ENCODE results near the gene PRKACB.

The PRKACB gene

GRCh38 chr1:84156210-84156621, 12.1 kb downstream of the PRKACB start:
- DNase-seq = peak in 1 of 5 experiments; percentile 7

- DNase-seq = no peak
Measured at GRCh38 chr1:84159533-84160240, 15.6 kb downstream of the PRKACB start.

GRCh38 chr1:84162295-84162694, 18.2 kb downstream of the PRKACB start:
- DNase-seq = no peak

GRCh38 chr1:84163123-84163931, 19.3 kb downstream of the PRKACB start:
- no peak for DNase-seq

- no peak for DNase-seq
Measured at GRCh38 chr1:84164161-84164560, 20.1 kb downstream of the PRKACB start.

- DNase-seq = no peak
Measured at GRCh38 chr1:84164567-84165021, 20.5 kb downstream of the PRKACB start.

DNA sequence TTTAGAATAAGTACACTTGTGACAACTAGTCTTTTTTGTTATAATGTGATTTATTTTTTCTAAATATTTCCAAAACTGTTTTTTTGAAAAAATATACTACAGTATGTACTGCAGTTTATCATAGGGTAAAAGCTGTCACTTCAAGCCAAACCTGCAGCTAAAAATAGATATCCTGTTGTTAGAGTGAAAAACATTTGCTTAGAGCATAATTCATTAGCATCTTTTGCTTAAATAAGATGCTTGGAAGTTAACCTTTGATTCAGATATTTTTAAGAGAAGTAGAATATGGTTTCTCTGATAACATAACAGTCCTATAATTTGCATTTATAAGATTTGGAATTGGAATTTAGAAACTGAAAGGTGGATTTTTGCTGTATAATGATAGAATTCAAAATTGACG, 21.5 kb downstream of the PRKACB start:
- no peak for DNase-seq

DNA sequence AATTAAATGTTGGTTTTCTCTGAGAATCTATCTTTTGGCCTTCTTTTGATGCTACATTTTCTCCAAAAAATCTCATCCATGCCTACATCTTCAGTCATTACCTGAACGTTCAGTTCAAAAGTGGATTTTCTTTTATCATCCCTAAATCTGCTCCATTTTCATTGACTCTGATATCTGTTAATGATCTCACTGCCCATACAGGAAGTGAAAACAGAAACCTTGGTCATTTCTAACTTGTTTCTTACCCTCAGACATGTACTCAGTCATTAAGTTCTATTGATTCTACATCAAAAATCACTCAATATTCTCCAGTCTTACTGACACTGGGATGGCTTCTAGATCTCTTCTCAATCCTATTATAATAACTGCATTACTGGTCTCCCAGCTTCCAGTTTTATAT, 22.7 kb downstream of the PRKACB start:
- peak in 1 of 5 experiments; percentile 24 for DNase-seq

GRCh38 chr1:84168783-84169182, 24.7 kb downstream of the PRKACB start:
- no peak for DNase-seq

GRCh38 chr1:84170171-84170570, 26.1 kb downstream of the PRKACB start:
- DNase-seq = no peak

DNA sequence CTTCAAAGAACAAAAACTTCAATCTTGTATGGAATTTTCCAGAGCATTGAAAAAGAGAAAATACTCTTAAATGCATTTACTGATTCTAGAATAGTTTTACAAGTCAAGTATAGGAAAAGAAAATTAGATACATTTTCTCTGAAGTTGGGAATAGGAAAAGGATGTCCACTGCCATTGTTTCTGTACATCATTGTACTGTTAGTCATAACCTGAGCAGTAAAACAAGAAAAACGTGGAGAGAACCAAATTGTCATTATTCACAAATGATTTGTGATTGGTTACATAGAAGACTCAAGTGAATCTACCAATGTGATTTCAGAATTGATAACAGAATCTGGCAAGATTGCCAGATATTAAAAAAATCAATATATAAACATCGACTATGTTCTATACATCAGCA, 27.4 kb downstream of the PRKACB start:
- no peak for DNase-seq

DNA sequence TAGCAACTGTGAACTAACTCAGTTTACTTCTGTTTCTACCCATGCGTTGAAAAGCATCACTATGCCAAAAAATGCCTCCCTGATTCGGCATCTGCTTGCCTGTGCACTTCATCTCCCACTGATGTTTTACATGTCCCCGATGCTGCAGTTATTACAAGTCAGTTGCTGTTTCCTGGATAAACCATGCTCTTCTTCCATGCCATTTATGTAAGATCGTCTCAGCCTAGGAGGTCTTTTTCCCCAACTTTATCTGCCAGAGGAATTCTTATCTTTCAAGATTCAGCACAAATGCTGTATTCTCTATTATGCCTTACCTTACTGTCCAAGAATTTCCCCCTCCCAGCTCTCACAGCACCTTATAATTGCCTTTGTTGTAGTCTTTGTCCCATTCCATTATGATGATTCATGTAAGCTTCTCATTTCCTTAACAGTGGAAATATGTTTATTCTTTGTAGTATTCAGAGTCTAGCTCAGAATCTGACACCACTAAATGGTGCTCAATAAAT, 30.0 kb downstream of the PRKACB start:
- no peak for DNase-seq

GRCh38 chr1:84181350-84182005, 37.4 kb downstream of the PRKACB start:
- no peak for DNase-seq

DNA sequence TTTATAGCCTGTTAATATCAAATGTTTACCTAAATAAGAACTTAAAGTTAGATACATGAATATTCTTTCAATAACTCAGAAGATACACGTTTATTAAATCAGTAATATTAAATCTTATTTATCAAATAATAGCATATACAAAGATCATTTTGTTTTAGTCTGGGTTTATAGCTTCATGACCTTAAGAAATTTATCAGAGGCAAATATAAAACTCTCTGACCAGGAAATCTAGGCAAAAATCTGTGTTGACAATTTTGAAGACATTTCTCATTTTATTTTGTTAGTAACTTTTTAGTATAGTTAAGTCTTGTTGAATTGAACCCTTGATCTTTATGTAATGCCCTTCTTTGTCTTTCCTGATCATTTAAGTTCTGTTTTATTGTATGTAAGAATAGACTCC, 46.4 kb downstream of the PRKACB start:
- no peak for DNase-seq

DNA sequence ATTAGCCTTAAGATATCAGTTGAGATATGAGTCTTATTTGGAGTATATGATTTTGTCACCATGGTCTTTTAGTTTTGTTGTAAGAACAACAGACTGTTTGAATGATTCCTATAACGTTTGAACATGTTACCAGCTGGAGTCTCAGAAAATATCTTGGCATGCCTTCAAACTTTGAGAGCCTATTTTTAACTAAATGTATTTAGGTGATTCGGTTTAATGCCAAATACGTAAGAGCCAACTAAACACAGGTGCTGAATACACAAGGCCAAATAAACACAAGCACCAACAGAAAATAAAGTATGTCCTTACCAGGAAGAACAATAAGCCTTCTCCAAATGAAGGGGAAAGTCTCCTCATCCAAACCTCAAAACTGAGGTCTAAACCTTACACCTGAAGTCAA, 48.6 kb downstream of the PRKACB start:
- DNase-seq = no peak

DNA sequence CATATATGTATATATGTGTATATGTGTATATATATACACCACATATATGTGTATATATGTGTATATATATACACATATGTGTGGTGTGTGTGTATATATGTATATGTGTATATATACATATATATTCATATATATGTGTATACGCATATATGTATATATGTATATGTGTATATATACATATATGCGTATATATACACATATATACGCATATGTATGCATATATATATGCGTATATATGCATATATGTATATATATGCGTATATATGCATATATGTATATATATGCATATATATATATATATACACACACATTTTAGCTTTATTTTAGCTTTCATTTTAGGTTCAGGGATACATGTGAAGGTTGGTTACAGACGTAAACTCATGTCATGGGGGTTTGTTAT, 54.8 kb downstream of the PRKACB start:
- DNase-seq = no peak

DNA sequence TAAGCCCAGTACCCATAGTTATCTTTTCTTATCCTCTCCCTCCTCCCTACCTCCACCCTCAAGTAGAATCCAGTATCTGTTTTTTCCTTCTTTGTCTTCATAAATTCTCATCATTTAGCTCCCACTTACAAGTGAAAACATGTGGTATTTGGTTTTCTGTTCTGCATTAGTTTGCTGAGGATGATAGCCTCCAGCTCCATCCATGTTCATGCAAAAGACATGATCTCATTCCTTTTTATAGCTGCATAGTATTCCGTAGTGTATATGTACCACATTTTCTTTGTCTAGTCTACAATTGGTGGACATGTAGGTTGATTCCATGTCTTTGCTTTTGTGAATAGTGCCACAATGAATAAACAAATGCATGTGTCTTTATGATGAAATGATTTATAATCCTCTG, 55.2 kb downstream of the PRKACB start:
- DNase-seq = no peak

DNA sequence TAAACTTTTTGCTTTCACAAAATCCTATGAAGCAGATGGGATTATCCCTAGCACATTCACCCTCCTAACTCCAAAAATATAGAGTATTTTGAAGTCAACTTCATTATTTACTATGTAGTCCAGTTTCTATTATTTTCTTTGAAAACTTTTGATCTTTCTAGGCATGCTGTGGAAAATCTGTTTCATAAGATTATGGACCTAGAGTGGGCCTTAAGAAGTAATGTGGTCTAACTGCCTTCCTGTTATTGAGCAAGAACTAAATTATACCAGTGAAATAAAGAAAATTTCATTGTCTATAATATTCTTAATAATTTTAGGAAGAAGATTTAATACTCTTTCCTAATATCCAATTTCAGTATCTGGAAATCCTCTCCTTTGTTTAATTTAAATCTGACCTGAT, 58.1 kb downstream of the PRKACB start:
- no peak for DNase-seq

DNA sequence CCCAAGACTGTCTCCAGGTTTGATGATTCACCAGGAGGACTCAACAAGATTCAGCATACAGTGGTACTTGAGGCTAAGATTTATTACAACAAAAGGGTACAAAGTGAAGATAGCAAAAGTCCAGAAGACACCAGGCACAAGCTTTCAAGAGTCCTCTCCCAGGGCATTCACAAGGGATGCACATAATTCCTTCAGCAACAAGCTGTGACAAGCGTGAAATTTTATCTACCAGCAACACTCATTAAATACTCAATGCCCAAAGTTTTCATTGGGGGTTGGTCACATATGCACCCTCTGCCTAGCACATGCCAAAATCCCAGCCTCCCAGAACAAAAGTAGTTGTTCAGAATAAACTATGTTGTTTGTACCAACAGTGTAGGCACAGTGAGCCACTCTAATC, 62.3 kb downstream of the PRKACB start:
- DNase-seq = no peak

- no peak for DNase-seq
Measured at GRCh38 chr1:84208935-84209334, 64.9 kb downstream of the PRKACB start.

GRCh38 chr1:84214115-84214956, 70.3 kb downstream of the PRKACB start:
- DNase-seq = no peak

DNA sequence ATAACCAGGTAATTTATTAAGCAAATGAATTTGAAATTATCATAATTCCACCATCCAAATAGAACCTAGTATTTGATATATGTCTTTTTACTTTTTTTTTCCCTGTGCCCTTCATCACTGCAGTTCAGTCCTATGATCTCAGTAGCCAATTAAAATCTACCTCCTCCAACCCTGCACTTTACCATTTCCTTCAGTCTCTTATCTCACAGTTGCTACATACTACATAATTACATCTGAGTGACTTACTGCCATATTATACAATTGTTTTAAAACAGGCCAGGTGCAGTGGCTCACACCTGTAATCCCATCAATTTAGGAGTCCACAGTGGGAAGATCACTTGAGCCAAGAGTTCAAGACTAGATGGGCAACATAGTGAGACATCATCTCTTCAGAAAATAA, 73.2 kb downstream of the PRKACB start:
- no peak for DNase-seq
